ENCODE results near the gene ENG. TPM values are rescaled to one million over a fixed set of nuclear protein-coding genes. Genes with fewer than 3 reads are reported as not detected.

Gene ENG
- total and polyA plus RNA-seq, 2 of the 4 experiments (the other 2 are of a cell fraction): 3.6 to 83.3 TPM

DNA sequence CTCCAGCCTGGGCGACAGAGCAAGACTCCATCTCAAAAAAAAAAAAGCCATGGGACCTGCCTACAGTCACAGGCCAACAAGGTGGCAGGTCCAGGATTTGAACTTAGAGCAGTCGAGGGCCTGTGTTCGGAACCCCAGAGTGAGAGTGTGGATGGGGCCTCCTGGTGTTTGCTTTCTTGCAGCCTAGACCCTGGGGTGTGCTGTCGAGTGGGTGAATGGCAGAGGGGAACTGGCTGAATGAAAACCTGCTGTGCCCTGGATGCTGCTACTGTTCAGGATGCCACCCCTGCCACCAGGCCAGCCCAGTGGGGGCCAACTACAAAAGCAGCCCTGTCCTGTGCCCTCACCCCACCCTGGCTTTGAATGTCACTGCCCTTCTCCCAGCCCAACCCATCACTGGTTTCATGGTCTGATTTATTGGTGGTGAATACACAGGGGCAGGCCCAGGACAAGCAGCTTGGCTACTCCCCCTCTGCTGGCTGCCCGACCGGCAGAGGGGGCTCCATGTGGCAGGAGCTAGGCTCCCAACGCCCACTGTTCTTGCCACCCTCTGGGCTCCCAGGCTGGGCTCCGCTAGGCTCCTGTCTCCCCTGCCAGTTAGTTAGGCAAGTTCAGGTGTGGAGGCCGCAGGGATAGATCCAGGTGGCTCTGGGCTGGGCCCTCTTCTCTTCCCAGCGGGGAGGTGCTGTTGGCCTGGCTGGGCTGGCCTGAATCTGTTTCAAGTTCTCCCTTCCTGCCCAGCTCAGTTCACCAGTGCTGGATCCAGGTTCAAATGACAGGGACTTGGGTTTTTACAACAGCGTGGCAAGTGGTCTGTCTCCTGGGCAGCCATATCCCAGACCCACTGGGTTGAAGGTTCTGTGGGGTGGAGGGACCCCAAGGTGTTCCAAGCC is 39.6 kb downstream of the ENG start (continued):
- no peak for TF ChIP-seq RCOR1 (IDR thresholded peaks at IDR 0.05; ENCODE audit: insufficient replicate concordance, low read length)

GRCh38 chr9:127813686-127814226 is 40.7 kb downstream of the ENG start:
- Histone ChIP-seq H2BK20ac (ENCODE audit: low read depth, low read length) (no peak overlapping the region), H3K36me3 (ENCODE audit: control insufficient read depth, insufficient read depth, low read length) (peaks cover 78% of the 10 kb centered on the region), H4K8ac (ENCODE audit: low read depth in 2 of 2, low read length in 2 of 2) (no peak overlapping the region), H3K4me1 (ENCODE audit: control insufficient read depth, insufficient read depth, low read length) (peaks cover 11% of the 10 kb centered on the region; the same call in 1 of the 2 replicates), H3K4me2 (ENCODE audit: low read depth, low read length) (no peak overlapping the region), H3K27me3 (ENCODE audit: control insufficient read depth, insufficient read depth, low read length) (no peaks in the 10 kb centered on the region), H2AK5ac (ENCODE audit: low read depth, low read length) (no peak overlapping the region), H2BK5ac (ENCODE audit: low read depth, low read length, poor library complexity, severe bottlenecking) (no peak overlapping the region), H3K79me1 (ENCODE audit: low read depth in 1 of 2, low read length in 2 of 2) (peaks cover 14 to 27% of the 10 kb centered on the region in 2 experiments), H4K91ac (ENCODE audit: insufficient read depth, low read depth, low read length) (no peak overlapping the region), H2BK120ac (ENCODE audit: low read depth, low read length) (no peak overlapping the region), H3K18ac (ENCODE audit: low read depth, low read length) (no peak overlapping the region), H3K56ac (ENCODE audit: extremely low read depth, insufficient read depth, low read length) (no peak overlapping the region), H3K23ac (ENCODE audit: low read depth, low read length) (no peak overlapping the region), H3K4ac (ENCODE audit: low read depth, low read length) (no peak overlapping the region), H3K9me1 (ENCODE audit: insufficient read depth, low read length) (no peaks in the 10 kb centered on the region; the same call in 1 of the 2 replicates), H2BK15ac (ENCODE audit: low read depth, low read length) (no peak overlapping the region), H3K14ac (replicated peaks; ENCODE audit: low read depth, low read length) (no peak overlapping the region), H3K4me3 (ENCODE audit: insufficient read depth, low read depth, low read length) (no peak overlapping the region), H3K27ac (ENCODE audit: insufficient read depth, low read length) (no peak overlapping the region), H3K9me3 (ENCODE audit: control insufficient read depth, insufficient read depth, low read length) (no peaks in the 10 kb centered on the region), H4K20me1 (ENCODE audit: insufficient read depth, low read length) (peaks cover 19% of the 10 kb centered on the region; the same call in 1 of the 2 replicates), H4K5ac (ENCODE audit: low read depth, low read length) (no peak overlapping the region), H2AFZ (replicated peaks; ENCODE audit: low read length, poor library complexity) (no peak overlapping the region), H2AK9ac (replicated peaks; ENCODE audit: low read depth, low read length, poor library complexity) (no peak overlapping the region), H3K9ac (ENCODE audit: low read depth, low read length) (no peak overlapping the region)
- no peak for DNase-seq
- ATAC-seq (ENCODE audit: low read depth): no peak
- CTCF ChIA-PET: no interaction called here
- no TSS peak for BruUV-seq (replicated peaks)
- POLR2A ChIA-PET (ENCODE audit: unreplicated experiment): no interaction called here
- intact Hi-C loops (cut with micrococcal nuclease) (no loop called here), dilution Hi-C loops (cut with HindIII; ENCODE audit: low sequenced_read_pairs, unreplicated experiment) (no loop called here), in situ Hi-C loops (cut with MboI; ENCODE audit: low sequenced_read_pairs) (no loop called here)
- WGBS, 2 experiments (ENCODE audit: extremely low coverage in 2 of 2, insufficient read length in 1 of 2): no CpG with 5 or more reads among the region's 9 CpGs
- no peak for TF ChIP-seq NFE2L2 (IDR thresholded peaks at IDR 0.05; ENCODE audit: low read depth, low read length)
- TF ChIP-seq CEBPB (IDR thresholded peaks at IDR 0.05; ENCODE audit: low read depth, low read length): no peak
- no peak for TF ChIP-seq MAZ (IDR thresholded peaks at IDR 0.05; ENCODE audit: borderline replicate concordance, low read depth, low read length)
- TF ChIP-seq CTCF (conservative IDR thresholded peaks at IDR 0.05; ENCODE audit: low read depth, low read length): no peak
- TF ChIP-seq, protein P1, sequence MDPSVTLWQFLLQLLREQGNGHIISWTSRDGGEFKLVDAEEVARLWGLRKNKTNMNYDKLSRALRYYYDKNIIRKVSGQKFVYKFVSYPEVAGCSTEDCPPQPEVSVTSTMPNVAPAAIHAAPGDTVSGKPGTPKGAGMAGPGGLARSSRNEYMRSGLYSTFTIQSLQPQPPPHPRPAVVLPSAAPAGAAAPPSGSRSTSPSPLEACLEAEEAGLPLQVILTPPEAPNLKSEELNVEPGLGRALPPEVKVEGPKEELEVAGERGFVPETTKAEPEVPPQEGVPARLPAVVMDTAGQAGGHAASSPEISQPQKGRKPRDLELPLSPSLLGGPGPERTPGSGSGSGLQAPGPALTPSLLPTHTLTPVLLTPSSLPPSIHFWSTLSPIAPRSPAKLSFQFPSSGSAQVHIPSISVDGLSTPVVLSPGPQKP (IDR thresholded peaks at IDR 0.05; ENCODE audit: borderline replicate concordance, low read depth, low read length): no peak
- no peak for TF ChIP-seq FOS (IDR thresholded peaks at IDR 0.05; ENCODE audit: low read depth, low read length)
- TF ChIP-seq MAFK (IDR thresholded peaks at IDR 0.05; ENCODE audit: low read depth, low read length): no peak
- TF ChIP-seq RCOR1 (IDR thresholded peaks at IDR 0.05; ENCODE audit: insufficient replicate concordance, low read length): no peak
- no peak for TF ChIP-seq RFX5 (IDR thresholded peaks at IDR 0.05; ENCODE audit: low read depth, low read length)
- TF ChIP-seq SMC3 (IDR thresholded peaks at IDR 0.05; ENCODE audit: low read depth, low read length): no peak
- no peak for TF ChIP-seq CHD1 (IDR thresholded peaks at IDR 0.05; ENCODE audit: low read depth, low read length)
- TF ChIP-seq MXI1 (IDR thresholded peaks at IDR 0.05; ENCODE audit: borderline replicate concordance, low read depth, low read length): no peak
- TF ChIP-seq POLR2A (IDR thresholded peaks at IDR 0.05; ENCODE audit: low read depth, low read length): no peak
- no peak for TF ChIP-seq RAD21 (IDR thresholded peaks at IDR 0.05; ENCODE audit: low read length)
